CD4-positive, alpha-beta T cell treated with Interferon alpha-2 for 1 hour (primary cell): ENCODE measurements around the gene LRFN3.
"Not testable (repeated sequence)": the region's sequence is repeated elsewhere in the genome, so short reads cannot be mapped to it uniquely, and the experiment has no call there.

ENCODE experiments used
- DNase-seq, 2 donors: peaks; one replicate each; pipeline ENCODE4 v3.0.0-alpha.2; 2020 to 2022

Gene LRFN3

GRCh38 chr19:35907377-35907745 is 28.8 kb upstream of the LRFN3 start:
- DNase-seq = no peak

DNA sequence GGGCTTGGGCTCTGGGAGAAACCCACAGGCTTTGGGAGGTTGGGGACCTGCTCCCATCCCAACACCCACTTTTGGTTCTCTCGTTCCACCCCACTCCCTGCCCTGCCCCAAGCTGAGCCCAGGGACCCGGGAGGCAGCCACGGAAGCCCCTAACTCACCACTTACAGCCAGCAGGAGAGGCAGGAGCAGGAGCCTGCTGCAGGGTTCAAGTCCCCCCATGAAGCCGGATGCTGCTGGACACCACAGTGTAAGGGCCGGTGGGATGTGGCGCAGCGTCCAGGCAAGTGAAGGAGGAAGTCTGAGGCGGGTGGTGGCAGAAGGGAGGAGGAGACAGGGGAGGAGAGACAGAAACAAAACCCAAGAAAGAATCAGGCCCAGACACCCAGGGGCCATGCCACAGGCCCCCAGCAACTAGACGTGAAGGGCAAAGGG is 28.1 kb upstream of the LRFN3 start, which contains the start of gene TYROBP:
Gene TYROBP, minus strand, starts transcription at position 286 of the 432 bp plus-strand sequence. Its CDS starts 67 bp downstream, at position 219.
- peak in 1 of 2 donors; percentile 36 for DNase-seq

- DNase-seq = peak; percentile 50 to 89
These were observed 27.0 kb upstream of the LRFN3 start for GRCh38 chr19:35908973-35909683.

DNA sequence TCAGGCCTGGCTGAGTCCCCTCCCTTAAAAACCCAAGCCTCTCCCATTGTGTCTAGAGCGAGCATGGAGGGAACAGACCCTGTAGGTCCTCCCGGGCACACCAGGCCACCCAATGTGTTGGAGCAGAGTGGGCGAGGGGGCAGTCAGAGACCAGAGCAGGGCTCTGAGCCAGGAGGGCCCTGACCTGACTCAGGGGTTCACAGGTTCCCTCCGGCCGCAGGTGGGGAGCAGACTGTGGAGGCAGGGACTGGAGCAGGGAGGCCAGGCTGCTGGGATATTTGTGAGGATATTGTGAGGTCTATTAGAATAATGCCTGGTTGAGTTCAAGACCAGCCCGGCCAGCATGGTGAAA is 26.5 kb upstream of the LRFN3 start:
- DNase-seq = no peak

DNA sequence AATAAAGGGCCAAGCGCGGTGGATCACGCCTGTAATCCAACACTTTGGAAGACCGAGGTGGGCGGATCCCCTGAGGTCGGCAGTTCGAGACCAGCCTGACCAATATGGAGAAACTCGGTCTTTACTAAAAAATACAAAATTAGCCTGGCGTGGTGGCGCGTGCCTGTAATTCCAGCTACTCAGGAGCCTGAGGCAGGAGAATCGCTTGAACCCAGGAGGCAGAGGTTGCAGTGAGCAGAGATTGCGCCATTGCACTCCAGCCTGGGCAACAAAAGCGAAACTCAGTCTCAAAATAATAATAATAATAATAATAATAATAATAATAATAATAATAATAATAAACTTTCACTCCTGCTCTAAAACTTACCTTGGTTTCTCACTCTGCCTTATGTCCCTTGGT is 25.8 kb upstream of the LRFN3 start:
- DNase-seq = not testable (repeated sequence)

DNA sequence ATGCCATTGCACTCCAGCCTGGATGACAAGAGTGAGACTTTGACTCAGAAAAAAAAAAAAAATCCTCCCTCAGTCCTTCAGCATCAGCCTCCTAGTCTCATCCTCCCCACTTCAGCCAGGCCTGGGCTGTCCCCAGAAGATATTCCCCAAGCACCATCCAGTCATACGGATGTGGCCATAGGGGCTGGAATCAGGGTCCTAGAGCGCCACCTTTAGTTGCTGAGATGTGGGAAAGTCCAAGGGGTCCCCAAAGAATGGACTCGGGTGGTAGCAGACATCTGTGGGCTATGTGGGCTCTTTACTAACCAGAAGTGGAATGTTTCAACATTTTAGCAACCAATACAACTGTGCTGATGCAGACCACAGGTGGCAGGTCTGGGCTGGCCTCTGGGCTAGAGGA is 25.0 kb upstream of the LRFN3 start:
- no peak for DNase-seq

DNA sequence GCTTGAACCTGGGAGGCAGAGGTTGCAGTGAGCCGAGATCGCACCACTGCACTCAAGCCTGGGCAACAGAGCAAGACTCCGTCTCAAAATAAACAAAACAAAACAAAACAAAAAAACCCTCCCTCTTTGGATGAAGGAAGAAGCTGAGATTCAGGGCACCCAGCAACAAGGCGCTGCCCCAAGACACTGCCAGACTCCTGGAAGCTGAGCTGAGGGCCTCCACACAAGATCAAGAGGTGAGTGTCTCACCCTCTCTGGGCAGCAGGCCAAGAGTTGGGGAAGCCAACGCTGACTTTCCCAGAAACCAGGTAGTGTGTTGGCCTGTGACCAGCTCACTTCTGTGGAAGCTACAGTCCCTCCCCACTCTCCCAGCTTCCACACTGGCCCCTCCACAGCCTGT is 24.4 kb upstream of the LRFN3 start:
- peak in 1 of 2 donors; percentile 30 for DNase-seq

DNA sequence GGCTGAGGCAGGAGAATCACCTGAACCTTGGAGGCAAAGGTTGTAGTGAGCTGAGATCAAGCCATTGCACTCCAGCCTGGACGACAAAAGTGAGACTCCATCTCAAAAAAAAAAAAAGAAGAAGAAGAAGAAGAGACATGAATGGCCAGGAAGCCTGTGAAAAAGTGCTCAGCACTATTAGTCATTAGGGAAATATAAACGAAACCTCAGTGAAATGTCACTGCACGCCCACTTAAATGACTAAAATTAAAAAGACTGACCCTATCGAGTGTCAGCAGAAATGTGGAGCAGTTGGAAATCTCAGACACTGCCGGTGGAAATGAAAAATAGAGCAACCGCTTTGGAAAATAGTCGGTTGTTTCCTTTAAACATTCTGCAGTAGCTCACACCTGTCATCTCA is 22.6 kb upstream of the LRFN3 start:
- DNase-seq = no peak

GRCh38 chr19:35915443-35915842 is 20.7 kb upstream of the LRFN3 start:
- no peak for DNase-seq

- no peak for DNase-seq
These were observed 16.9 kb upstream of the LRFN3 start for GRCh38 chr19:35919306-35919705.

DNA sequence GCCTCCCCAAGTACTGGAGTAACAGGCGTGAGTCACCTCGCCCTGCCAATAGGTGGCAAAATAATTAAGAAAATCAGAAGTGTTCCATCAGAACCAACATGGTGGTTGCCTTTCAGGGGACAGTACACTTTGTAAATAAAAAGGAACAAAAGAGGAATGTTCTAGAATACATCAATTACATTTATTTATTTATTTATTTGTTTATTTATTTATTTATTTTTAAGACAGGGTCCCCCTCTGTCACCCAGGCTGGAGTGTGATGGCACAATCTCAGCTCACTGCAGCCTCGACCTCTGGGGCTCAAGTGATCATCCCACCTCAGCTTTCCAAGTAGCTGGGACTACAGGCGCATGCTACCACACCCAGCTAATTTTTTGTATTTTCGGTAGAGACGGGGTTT is 15.2 kb upstream of the LRFN3 start:
- DNase-seq = no peak

- no peak for DNase-seq
These were observed 10.7 kb upstream of the LRFN3 start for GRCh38 chr19:35925501-35925900.

DNA sequence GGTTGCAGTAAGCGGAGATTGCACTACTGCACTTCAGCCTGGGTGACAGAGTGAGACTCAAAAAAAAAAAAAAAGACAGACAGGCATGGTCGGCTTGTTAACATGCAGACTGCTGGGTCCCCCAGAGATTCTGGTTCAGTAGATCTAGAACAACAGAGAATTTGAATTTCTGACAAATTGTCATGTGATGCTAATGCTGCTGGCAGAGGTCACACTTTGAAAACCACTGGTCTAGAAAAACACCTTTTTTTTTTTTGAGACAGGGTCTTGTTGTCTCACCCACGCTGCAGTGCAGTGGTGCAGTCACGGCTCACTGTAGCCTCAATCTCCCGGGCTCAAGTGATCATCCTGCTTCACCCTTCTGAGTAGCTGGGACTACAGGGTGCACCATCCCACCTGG is 7.7 kb upstream of the LRFN3 start:
- DNase-seq = peak in 1 of 2 donors; percentile 52

- DNase-seq = peak in 1 of 2 donors; percentile 76
These were observed 6.3 kb upstream of the LRFN3 start for GRCh38 chr19:35929876-35930275.

- DNase-seq = peak; percentile 100
These were observed 4.9 kb upstream of the LRFN3 start for GRCh38 chr19:35931161-35931873.

GRCh38 chr19:35931874-35932202 is 4.3 kb upstream of the LRFN3 start:
- DNase-seq = no peak

DNA sequence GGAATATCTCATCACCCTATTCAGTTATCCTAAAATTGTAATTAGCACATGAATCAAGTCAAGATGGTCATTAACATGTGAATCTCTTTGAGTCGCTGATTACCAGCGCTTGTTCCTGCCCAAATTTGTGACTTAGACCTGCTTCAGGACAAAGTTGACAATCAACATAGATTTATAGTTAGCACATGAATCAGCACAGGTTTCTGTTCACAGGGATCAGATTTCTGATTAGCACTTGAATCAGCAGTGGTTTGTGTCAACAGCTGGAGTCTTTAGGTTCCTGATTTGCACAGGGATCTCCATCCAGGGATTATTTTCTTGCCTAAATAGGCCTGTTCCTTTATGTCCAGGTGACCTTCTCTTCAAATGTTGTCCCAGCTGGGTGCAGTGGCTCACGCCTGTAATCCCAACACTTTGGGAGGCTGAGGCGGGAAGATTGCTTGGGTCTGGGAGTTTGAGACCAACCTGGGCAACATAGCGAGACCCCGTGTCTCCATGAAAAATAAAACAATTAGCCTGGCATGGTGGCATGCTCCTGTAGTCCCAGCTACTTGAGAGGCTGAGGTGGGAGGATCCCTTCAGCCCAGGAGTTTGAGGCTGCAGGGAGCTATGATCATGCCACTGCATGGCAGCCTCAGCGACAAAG is 3.8 kb upstream of the LRFN3 start:
- no peak for DNase-seq

- DNase-seq = no peak
These were observed 629 bp downstream of the LRFN3 start for GRCh38 chr19:35936738-35937268.

DNA sequence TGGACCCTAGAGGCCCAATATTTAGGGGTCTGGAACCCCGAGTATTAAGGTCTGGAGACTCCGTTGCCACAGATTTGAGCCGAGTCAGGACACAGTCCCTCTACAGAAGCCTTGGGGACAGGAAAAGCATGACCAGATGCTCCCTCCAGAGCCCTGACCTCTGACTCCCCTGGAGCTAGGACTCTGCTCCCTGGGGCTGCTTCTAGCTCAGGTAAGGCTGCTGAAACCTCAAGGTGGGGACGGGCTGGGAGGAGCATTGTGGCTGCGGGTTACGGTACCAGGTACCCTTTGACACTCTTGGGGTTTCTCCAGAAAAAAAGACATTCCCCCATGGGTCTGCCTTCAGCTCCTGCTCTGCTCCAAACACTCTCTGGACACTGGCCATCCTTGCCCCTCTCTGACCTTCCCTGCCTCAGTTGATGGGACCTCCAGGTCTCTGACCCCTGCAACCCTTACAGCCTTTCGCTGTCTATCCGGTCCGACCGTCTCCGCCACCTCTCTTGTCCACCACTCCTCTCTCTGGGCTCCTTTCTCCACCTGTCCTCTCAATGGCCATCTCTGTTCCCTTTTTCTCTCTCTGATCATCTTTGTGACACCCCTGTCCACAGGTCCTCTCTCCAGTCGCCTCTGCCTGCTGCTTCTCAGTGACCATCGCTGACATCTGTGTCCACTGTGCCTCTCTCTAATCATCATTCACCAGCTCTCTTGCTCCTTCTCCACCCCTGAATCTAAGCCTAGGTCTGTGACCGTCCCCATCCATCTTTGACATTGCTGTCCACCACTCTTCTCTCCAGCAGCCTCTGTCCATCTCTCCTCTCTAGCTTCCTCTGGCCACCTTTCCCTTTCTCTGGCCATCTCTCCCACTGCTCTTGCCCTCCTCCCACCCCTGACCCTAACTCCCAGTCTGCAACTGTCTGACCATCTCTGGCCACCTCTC is 1.4 kb downstream of the LRFN3 start:
- no peak for DNase-seq

DNA sequence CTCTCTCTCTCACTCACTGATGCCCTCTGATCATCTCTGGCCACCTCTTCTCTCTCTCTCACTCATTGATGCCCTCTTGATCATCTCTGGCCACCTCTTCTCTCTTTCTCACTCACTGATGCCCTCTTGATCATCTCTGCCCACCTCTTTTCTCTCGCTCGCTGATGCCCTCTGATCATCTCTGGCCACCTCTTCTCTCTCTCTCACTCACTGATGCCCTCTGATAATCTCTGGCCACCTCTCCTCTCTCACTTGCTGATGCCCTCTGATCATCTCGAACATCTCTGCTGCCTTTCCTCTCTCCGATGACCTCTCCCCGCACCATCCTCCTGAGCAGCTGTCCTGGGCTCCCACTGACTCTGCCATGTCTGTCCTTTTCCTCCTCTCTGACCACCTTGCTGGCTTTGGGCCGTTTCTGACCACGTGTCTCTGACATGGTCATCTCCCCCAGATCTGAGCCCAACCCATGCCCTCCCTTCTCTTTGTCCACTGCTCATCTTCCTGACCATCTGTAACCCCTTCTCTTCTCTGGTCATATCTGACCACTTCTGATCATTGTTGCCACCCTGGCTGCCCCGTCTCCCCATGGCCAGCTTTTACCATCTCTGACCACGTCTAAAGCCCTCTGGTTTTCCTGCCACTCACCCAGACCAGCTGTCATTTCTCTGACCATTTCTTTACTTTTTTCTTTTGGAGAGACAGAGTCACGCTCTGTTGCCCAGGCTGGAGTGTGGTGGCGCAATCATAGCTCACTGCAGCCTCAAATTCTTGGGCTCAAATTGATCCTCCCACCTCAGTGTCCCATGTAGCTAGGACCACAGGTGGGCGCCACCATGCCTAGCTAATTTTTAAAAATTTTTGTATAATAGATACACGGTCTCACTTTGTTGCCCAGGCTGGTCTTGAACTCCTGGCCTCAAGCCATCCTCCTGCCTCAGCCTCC is 2.4 kb downstream of the LRFN3 start:
- DNase-seq = no peak

DNA sequence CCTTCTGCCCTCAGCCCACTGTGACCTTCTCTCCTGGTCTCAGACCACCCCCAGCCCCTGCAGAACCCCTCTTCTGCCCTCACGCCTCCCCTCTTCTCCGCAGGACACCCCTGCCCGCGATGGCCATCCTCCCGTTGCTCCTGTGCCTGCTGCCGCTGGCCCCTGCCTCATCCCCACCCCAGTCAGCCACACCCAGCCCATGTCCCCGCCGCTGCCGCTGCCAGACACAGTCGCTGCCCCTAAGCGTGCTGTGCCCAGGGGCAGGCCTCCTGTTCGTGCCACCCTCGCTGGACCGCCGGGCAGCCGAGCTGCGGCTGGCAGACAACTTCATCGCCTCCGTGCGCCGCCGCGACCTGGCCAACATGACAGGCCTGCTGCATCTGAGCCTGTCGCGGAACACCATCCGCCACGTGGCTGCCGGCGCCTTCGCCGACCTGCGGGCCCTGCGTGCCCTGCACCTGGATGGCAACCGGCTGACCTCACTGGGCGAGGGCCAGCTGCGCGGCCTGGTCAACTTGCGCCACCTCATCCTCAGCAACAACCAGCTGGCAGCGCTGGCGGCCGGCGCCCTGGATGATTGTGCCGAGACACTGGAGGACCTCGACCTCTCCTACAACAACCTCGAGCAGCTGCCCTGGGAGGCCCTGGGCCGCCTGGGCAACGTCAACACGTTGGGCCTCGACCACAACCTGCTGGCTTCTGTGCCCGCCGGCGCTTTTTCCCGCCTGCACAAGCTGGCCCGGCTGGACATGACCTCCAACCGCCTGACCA is 3.3 kb downstream of the LRFN3 start:
- no peak for DNase-seq
